GM23248 (cell line): ENCODE measurements around the gene ADGRV1. TPM values are rescaled to one million over a fixed set of nuclear protein-coding genes. Genes with fewer than 3 reads are reported as not detected.
"Not testable (repeated sequence)": the region's sequence is repeated elsewhere in the genome, so short reads cannot be mapped to it uniquely, and the experiment has no call there.

Source experiments
- DNase-seq: peaks from one replicate; pipeline ENCODE4 v3.0.0-alpha.2; 2015
- H2AFZ ChIP-seq: fragments of 200-600 bp; sonication (generic); 2 replicates; pipeline ENCODE4 v1.6.1; 2016; ENCODE audit warnings: antibody characterized with exemption
- H3F3A ChIP-seq: fragments of 200-600 bp; sonication (generic); 2 replicates; pipeline ENCODE4 v1.6.1; 2016; ENCODE audit warnings: mild to moderate bottlenecking, antibody characterized with exemption, mixed run types; ENCODE audit not compliant: insufficient read depth
- H3K27ac ChIP-seq: fragments of 200-600 bp; sonication (generic); 2 replicates; pipeline ENCODE4 v1.5.1; 2016; ENCODE audit warnings: mild to moderate bottlenecking
- H3K27me3 ChIP-seq: fragments of 200-600 bp; sonication (generic); replicated peaks from 2 replicates; pipeline ENCODE4 v1.6.1; 2016; ENCODE audit warnings: mild to moderate bottlenecking; ENCODE audit not compliant: insufficient read depth
- H3K36me3 ChIP-seq: fragments of 200-600 bp; sonication (generic); 2 replicates; pipeline ENCODE4 v1.6.1; 2016; ENCODE audit warnings: low read depth, mild to moderate bottlenecking
- H3K4me1 ChIP-seq: fragments of 200-600 bp; sonication (generic); 2 replicates; pipeline ENCODE4 v1.6.1; 2016; ENCODE audit warnings: mild to moderate bottlenecking; ENCODE audit not compliant: insufficient read depth
- H3K4me2 ChIP-seq: fragments of 200-600 bp; sonication (generic); one replicate; pipeline ENCODE4 v1.6.1; 2016; ENCODE audit warnings: mild to moderate bottlenecking; ENCODE audit not compliant: unreplicated experiment
- H3K4me3 ChIP-seq: fragments of 200-600 bp; sonication (generic); 2 replicates; pipeline ENCODE4 v1.5.1; 2016; ENCODE audit warnings: mild to moderate bottlenecking
- H3K79me2 ChIP-seq: fragments of 200-600 bp; sonication (generic); 2 replicates; pipeline ENCODE4 v1.6.1; 2016; ENCODE audit warnings: mild to moderate bottlenecking; ENCODE audit not compliant: insufficient read depth
- H3K9ac ChIP-seq: fragments of 200-600 bp; sonication (generic); 2 replicates; pipeline ENCODE4 v1.6.1; 2016; ENCODE audit warnings: mild to moderate bottlenecking
- H3K9me2 ChIP-seq: fragments of 200-600 bp; sonication (generic); 2 replicates; pipeline ENCODE4 v1.6.1; 2016; ENCODE audit warnings: mixed run types, mild to moderate bottlenecking, moderate library complexity; ENCODE audit not compliant: insufficient read depth
- H3K9me3 ChIP-seq: fragments of 200-600 bp; sonication (generic); one replicate; pipeline ENCODE4 v1.6.1; 2017; ENCODE audit warnings: low read depth
- H4K20me1 ChIP-seq: fragments of 200-600 bp; sonication (generic); 2 replicates; pipeline ENCODE4 v1.6.0; 2016; ENCODE audit not compliant: insufficient read depth
- EZH2 ChIP-seq: fragments of 200-600 bp; sonication (generic); IDR thresholded peaks from 2 replicates; pipeline ENCODE4 v1.6.1; 2018; ENCODE audit warnings: antibody characterized with exemption, mild to moderate bottlenecking; ENCODE audit not compliant: insufficient read depth, poor library complexity, severe bottlenecking
- EZH2phosphoT487 ChIP-seq: fragments of 200-600 bp; sonication (generic); IDR thresholded peaks from 2 replicates; pipeline ENCODE4 v1.6.1; 2018; ENCODE audit warnings: antibody characterized with exemption, moderate library complexity, mild to moderate bottlenecking, low read depth; ENCODE audit not compliant: insufficient read depth
- WGBS, 2 experiments: methylation state at CpG; one replicate each; pipeline ENCODE4 v1.1.6; 2015 to 2017; ENCODE audit warnings: low lambda C conversion rate in 2 of 2, low coverage in 1 of 2; ENCODE audit errors: missing lambda C conversion rate in 2 of 2; 5-methylcytosine and 5-hydroxymethylcytosine counted together
- in situ Hi-C: fragments of 300-500 bp; cut with MboI; formaldehyde crosslinking; loops from 2 replicates; pipeline ENCODE4 v1.15.0; 2020
- polyA plus RNA-seq: library from polyadenylated mRNA; unstranded; fragments of >200 nt; fragmentation: Nextera tagmentation; extraction: Ambion mirVana; gene quantifications from 2 replicates; pipeline ENCODE4 v1.2.1, GENCODE V29; 2016
- total RNA-seq: library from RNA; depleted of rRNA; stranded (reverse); fragments of >200 nt; shearing (Covaris generic); gene quantifications from 2 replicates; pipeline ENCODE4 v1.2.3, GENCODE V29; 2014

ADGRV1 gene
- total and polyA plus RNA-seq, 2 experiments from 2014 or later = not detected

DNA sequence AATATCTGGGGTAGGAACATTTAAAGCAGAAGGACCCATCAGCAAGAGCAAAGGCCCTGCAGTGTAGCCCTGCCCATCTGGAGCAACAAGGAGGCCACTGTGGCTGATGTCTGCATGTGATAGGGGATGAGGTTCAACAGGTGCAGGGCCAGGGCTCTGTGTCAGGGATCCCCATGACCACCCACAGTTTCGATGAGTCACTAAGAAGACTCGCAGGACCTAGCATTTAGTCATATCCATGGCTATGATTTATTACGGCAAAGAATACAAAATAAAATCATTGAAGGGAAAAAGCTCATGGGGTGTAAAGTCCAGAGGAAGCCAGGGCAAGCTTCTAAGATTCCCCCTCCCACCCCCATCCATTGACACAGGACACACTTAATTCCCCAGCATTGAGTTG, 188.6 kb downstream of the ADGRV1 start:
- in situ Hi-C loops = no loop called here
- WGBS, 2 experiments = 30 to 35% methylated on average over 3 of the region's 3 CpGs
- H2AFZ ChIP-seq = no peak overlapping the region

DNA sequence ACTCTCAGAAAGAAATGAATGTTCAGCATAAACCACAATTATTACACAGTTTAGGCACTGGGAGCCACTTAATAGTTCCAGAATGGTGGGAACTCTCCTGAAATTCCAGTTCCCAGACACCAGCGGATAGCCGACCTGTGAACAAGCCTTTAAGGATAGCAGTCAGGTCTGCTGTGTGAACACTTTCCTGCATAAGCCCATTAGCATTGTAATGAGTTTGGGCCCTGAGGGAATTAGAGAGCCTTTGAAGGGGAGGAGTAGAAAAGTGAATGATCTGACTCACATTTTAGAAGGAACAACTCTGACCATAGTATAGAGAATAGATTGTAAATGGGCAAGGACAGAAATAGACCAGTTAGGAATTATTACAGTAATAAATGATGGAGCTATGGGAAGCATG, 189.1 kb downstream of the ADGRV1 start:
- H3K9ac ChIP-seq = no peak overlapping the region
- WGBS, 2 experiments = 76 to 94% methylated on average over 2 of the region's 2 CpGs
- H3K9me3 ChIP-seq = no peaks in the 10 kb centered on the region
- 0 out of 2 replicates have a peak, but pooled peaks cover 5% of the 10 kb centered on the region for H3K27me3 ChIP-seq
- no peaks in the 10 kb centered on the region for H3K36me3 ChIP-seq
- H3K4me3 ChIP-seq = no peak overlapping the region
- H3F3A ChIP-seq = no peaks in the 10 kb centered on the region
- no peaks in the 10 kb centered on the region for H3K4me1 ChIP-seq
- TF ChIP-seq EZH2 = no peak
- TF ChIP-seq EZH2phosphoT487 = no peak
- no peaks in the 10 kb centered on the region for H3K9me2 ChIP-seq
- H2AFZ ChIP-seq = no peak overlapping the region
- H4K20me1 ChIP-seq = no peaks in the 10 kb centered on the region
- H3K79me2 ChIP-seq = no peaks in the 10 kb centered on the region
- in situ Hi-C loops = no loop called here
- no peak overlapping the region for H3K4me2 ChIP-seq
- no peak for DNase-seq
- no peak overlapping the region for H3K27ac ChIP-seq

More for the DNA sequence above, 188.6 kb downstream of the ADGRV1 start:
- Histone ChIP-seq H3K36me3 (no peaks in the 10 kb centered on the region), H3K4me3 (no peak overlapping the region), H3F3A (no peaks in the 10 kb centered on the region), H3K79me2 (no peaks in the 10 kb centered on the region), H4K20me1 (no peaks in the 10 kb centered on the region), H3K4me1 (no peaks in the 10 kb centered on the region), H3K4me2 (no peak overlapping the region), H3K27me3 (0 out of 2 replicates have a peak, but pooled peaks cover 5% of the 10 kb centered on the region), H3K9me2 (no peaks in the 10 kb centered on the region), H3K9ac (no peak overlapping the region), H3K27ac (no peak overlapping the region), H3K9me3 (no peaks in the 10 kb centered on the region)
- no peak for TF ChIP-seq EZH2
- no peak for TF ChIP-seq EZH2phosphoT487
- DNase-seq = no peak

- no peaks in the 10 kb centered on the region for H3K36me3 ChIP-seq
- no peaks in the 10 kb centered on the region; the same call in 1 of the 2 replicates for H3K27me3 ChIP-seq
- H3K9me2 ChIP-seq = no peaks in the 10 kb centered on the region
- no peaks in the 10 kb centered on the region for H3K4me1 ChIP-seq
- no peak overlapping the region for H3K4me2 ChIP-seq
- no peaks in the 10 kb centered on the region for H3K79me2 ChIP-seq
- H2AFZ ChIP-seq = no peak overlapping the region
- whole genome bisulfite sequencing, 2 experiments = 28 to 33% methylated on average over 2 of the region's 2 CpGs
- no peak overlapping the region for H3K27ac ChIP-seq
- no peaks in the 10 kb centered on the region for H3F3A ChIP-seq
- TF ChIP-seq EZH2 (no peak), EZH2phosphoT487 (no peak)
- no peak overlapping the region for H3K4me3 ChIP-seq
- in situ Hi-C loops = no loop called here
- no peaks in the 10 kb centered on the region for H3K9me3 ChIP-seq
- no peak for DNase-seq
- no peaks in the 10 kb centered on the region for H4K20me1 ChIP-seq
- H3K9ac ChIP-seq = no peak overlapping the region
Measured at GRCh38 chr5:90759119-90759518, 200.5 kb downstream of the ADGRV1 start.

DNA sequence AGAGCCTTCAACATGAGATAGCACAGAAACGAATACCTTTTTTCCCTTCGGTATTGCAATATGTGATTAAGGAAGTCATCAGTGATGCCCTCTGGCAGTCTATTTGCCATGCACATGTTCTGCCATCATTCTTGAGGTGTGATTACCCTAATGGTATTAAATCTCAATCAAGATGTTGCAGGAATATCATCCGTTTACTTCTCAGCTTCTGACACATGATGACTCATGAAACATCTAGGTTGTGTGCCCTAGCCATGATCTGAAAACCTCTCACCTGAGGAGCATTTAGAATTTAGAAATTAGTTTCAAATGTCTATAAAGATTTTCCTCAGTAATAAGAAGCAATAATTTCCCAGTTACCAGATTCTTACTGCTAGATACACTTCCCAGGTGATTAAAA, 209.1 kb downstream of the ADGRV1 start:
- Histone ChIP-seq H3K36me3 (no peaks in the 10 kb centered on the region), H3K79me2 (no peaks in the 10 kb centered on the region), H3K9ac (no peak overlapping the region), H3K4me3 (no peak overlapping the region), H3K9me3 (no peaks in the 10 kb centered on the region), H3K9me2 (no peaks in the 10 kb centered on the region), H3K27ac (no peak overlapping the region), H2AFZ (no peak overlapping the region), H3K4me2 (no peak overlapping the region), H3F3A (no peaks in the 10 kb centered on the region), H3K27me3 (no peaks in the 10 kb centered on the region; the same call in 1 of the 2 replicates), H4K20me1 (no peaks in the 10 kb centered on the region), H3K4me1 (no peaks in the 10 kb centered on the region)
- in situ Hi-C loops = no loop called here
- 72 to 78% methylated on average over 3 of the region's 3 CpGs for WGBS, 2 experiments
- no peak for DNase-seq
- TF ChIP-seq EZH2phosphoT487 = no peak
- TF ChIP-seq EZH2 = no peak

GRCh38 chr5:90770006-90770541, 211.5 kb downstream of the ADGRV1 start:
- H3K4me2 ChIP-seq, H3K4me3 ChIP-seq, DNase-seq, H3K9me3 ChIP-seq, H3K4me1 ChIP-seq, H3K9me2 ChIP-seq, H3K9ac ChIP-seq, in situ Hi-C loops, H3K27ac ChIP-seq, H2AFZ ChIP-seq, H3K79me2 ChIP-seq, H3F3A ChIP-seq, H4K20me1 ChIP-seq, H3K36me3 ChIP-seq, H3K27me3 ChIP-seq: not testable (repeated sequence)
- WGBS, 2 experiments = 39 to 50% methylated on average over 4 of the region's 4 CpGs
